NCI-H2227 (cell line): ENCODE measurements around the gene OR2J2.
"Not testable (repeated sequence)": the region's sequence is repeated elsewhere in the genome, so short reads cannot be mapped to it uniquely, and the experiment has no call there.

ENCODE experiments used
- DNase-seq: peaks from one replicate; lab custom pipeline; 2025; ENCODE audit not compliant: unreplicated experiment; lab: John Stamatoyannopoulos, UW

OR2J2 gene

GRCh38 chr6:29170607-29171006, at the start of gene OR2J2:
Gene OR2J2, plus strand, starts transcription at chr6:29170907. Its CDS starts 2,729 bp downstream, at chr6:29173636.
- DNase-seq, result not testable (repeated sequence)

- DNase-seq, result no peak
Observed at GRCh38 chr6:29129326-29130012, 41.2 kb upstream of the OR2J2 start.

- no peak for DNase-seq
Observed at GRCh38 chr6:29130644-29131043, 40.1 kb upstream of the OR2J2 start.

GRCh38 chr6:29131691-29132090, 39.0 kb upstream of the OR2J2 start:
- no peak for DNase-seq

DNA sequence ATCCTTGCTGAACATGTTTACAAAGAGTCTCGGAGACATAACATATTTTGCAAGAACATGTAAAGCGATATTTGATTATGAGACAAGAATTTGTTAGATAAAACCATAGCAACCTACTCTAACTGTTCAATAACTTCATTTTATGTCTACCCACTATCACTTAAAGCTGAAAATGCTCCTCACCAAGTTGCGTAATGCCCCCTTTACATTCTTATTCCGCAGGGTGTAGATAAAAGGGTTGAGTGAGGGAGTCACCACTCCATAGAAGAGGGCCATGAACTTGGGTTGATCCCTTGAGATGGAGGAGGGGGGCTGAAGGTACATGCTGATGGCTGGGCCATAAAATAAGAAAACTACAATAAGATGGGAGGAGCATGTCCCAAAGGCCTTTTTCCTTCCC, 33.0 kb upstream of the OR2J2 start:
- no peak for DNase-seq

DNA sequence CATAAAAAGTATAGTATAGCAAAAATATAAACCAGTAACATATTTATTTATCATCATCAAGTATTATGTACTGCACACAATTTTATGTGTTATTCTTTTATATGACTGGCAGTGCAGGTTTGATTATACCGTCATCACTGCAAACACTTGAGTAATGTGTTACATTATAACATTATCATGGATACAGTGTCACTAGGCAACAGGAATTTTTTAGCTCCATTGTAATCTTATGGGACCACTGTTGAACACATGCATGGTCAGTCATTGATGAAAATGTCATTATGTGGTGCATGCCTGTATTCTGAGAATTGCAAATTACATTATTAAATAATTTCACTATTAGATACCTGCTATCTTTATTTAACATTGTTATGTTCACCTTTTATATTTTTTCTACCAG, 29.1 kb upstream of the OR2J2 start:
- DNase-seq, result no peak

DNA sequence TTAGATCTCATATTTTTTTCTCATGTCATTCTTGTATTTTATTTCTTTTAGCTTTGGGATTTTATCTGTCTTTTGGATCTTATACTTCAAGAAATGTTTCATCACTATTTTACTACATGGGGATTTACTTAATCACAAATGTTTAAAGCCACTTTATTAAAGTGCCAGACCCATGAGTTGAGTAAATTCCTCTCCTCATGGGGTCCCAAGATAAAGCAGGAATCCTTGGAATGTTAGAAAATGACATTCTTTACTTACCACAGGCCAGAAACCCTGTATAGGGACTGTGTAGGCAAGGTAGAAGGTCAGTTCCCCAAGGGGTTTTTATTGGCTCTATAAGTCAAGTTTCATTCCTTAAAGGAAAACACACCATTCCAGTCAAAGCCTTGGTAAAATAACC, 28.4 kb upstream of the OR2J2 start:
- no peak for DNase-seq

- no peak for DNase-seq
Observed at GRCh38 chr6:29146179-29146578, 24.5 kb upstream of the OR2J2 start.

- no peak for DNase-seq
Observed at GRCh38 chr6:29147074-29147473, 23.6 kb upstream of the OR2J2 start.

DNA sequence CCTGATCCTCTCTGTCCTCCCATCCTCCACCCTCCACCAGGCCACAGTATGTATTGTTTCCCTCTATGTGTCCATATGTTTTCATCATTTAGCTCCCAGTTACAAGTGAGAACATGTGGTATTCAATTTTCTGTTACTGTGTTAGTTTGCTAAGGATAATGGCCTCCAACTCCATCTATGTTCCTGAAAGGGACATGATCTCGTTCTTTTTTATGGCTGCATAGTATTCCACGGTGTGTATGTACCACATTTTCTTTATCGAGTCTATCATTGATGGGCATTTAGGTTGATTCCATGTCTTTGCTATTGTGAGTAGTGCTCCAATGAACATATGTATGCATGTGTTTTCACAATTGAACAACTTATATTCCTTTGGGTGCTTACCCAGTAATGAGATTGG, 21.3 kb upstream of the OR2J2 start:
- not testable (repeated sequence) for DNase-seq

DNA sequence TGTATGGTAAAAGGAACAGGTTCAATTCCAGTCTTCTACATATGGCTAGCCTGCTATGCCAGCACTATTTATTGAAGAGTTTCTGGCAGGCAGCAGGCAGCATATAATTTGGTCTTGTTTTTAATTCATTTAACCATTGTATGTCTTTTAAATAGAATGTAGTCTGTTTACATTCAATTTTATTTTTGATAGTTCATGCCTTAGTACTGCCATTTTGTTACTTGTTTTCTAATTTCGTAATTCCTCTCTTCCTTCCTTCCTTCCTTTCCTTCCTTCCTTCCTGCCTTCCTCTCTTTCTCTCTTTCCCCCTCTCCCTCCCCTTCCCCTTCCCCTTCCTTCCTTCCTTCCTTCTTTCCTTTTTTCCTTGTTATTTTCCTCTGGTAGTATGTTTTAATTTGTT, 17.6 kb upstream of the OR2J2 start:
- no peak for DNase-seq

DNA sequence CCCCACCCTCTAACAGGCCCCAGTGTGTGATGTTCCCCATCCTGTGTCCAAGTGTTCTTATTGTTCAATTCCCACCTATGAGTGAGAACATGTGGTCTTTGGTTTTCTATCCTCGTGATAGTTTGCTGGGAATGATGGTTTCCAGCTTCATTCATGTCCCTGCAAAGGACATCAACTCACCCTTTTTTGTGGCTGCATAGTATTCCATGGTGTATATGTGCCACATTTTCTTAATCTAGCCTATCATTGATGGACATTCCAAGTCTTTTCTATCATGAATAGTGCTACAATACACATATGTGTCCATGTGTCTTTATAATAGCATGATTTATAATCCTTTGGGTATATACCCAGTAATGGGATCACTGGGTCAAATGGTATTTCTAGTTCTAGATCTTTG, 15.5 kb upstream of the OR2J2 start:
- DNase-seq, result not testable (repeated sequence)

DNA sequence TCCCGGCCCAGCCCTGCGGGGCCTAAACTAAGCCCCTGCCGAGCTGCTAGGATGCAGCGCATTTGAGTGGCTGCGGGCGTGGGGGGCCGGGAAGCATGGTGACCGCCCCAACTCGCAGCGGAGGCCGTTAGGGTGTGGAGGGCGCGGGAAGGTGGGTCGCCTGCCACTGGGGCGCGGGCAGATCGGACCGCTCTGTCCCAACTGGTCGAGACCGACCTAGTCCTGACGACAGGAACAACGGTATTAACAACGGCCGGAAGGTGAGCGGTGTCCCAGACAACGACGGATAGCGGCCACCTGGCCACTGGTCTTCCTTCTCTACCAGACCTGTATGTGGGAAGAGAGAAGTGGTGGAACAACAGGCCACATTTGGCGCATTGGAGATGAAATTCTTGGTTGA, 10.8 kb upstream of the OR2J2 start:
- DNase-seq, result not testable (repeated sequence)

GRCh38 chr6:29165571-29165970, 5.1 kb upstream of the OR2J2 start:
- DNase-seq, result not testable (repeated sequence)

- DNase-seq, result no peak
Observed at GRCh38 chr6:29171736-29172135, 1.0 kb downstream of the OR2J2 start.

DNA sequence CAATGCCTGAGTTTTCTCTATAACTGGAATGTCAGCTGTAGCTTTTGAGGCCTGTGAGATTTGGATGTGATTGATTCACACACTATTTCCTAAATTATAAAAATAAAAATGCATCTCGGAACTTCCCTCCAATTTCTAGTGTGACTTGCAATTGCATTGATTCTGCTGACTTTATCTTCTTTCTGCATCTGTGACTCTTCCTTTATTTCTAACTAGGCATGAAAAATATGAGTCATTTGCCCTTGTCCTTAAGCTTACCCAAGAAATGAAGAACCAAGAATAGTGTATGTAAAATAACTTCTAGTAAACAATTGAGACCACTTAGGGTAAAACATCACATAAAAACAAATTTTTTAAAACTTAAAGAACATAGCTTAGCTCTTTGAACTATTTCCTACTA, 12.9 kb downstream of the OR2J2 start:
- no peak for DNase-seq

- DNase-seq, result not testable (repeated sequence)
Observed at GRCh38 chr6:29188659-29189058, 18.0 kb downstream of the OR2J2 start.

DNA sequence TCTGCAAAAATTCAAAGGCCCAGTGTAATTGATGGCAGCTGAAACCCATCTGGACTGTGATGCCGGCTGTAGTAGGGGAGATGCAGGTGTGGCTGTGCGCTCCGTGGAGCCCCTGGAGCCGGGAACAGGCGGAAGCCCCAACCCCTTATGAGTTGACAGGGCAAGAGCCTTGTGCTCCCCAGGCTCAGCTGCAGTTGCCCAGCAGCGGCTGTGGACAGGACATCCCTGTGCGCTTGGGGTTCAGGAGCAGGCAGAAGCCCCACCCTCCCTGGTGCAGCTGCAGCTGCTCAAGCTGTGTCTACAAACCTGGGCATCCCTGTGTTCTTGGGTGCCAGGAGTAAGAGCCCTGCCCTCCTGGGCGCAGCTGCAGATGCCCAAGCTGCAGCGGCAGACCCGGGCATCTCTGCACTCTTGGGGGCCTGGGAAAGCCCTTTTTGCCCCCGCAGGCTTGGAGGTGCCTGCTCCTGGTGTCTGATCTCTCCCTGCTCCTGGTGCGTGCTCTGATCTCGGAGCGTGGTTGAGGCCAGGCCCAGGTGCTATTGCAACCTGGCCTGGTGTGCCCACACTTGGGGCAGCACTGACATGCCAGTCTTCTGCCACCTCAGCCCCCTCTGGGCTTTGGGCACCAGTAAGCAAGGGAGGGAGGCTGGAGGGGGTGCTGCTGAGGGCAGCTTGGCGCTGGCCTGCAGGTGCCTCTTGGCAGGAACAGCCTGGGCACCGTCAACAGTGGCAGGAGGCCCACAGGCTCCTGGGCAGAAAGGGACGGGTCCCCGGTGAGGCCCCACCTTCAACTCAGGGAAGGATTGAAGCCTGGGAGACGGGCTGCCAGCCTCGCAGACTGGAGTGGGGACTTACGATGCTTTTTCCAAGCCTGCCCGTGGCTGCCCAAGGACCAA, 30.3 kb downstream of the OR2J2 start:
- no peak for DNase-seq

- DNase-seq, result no peak
Observed at GRCh38 chr6:29201966-29202365, 31.3 kb downstream of the OR2J2 start.

GRCh38 chr6:29211488-29211887, 40.8 kb downstream of the OR2J2 start:
- no peak for DNase-seq

GRCh38 chr6:29216528-29216927, 45.8 kb downstream of the OR2J2 start:
- DNase-seq, result no peak

DNA sequence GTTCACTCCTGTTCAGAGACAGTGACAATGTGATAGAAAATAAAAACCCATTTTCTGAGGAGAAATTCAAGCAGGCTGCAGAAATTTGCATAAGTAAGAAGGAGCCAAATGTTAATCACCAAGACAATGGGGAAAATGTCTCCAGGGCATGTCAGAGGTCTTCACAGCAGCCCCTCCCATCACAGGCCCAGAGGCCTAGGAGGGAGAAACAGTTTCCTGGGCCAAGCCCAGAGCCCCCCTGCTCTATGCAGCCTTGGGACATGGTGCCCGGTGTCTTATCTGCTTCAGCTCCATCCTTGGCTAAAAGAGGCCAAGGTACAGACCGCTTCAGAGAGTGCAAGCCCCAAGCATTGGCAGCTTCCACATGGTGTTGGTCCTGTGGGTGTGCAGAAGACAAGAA, 46.5 kb downstream of the OR2J2 start:
- DNase-seq, result not testable (repeated sequence)
